ENCODE results near the gene CNTNAP2.

Gene CNTNAP2

DNA sequence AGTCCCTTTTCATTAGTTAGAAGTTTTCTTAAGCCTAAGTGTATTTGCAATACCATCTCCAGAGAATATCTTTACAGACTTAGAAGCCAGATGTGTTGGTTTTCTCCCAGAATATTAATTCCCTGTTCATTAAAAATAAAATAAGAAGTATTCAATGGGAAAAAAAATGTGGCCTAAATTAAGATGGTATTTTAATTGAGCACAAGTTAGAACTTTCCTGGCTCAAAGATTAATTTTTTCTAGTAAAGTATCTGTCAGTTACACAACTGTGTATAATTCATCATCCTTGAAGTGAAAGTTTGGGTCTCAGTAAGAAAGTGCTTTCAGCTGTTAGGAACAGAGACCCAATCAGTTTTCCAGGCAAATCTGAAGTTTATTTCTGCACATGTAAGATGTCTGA lies 1294.5 kb downstream of the CNTNAP2 start:
- DNase-seq (ENCODE audit: low read depth) = no peak

DNA sequence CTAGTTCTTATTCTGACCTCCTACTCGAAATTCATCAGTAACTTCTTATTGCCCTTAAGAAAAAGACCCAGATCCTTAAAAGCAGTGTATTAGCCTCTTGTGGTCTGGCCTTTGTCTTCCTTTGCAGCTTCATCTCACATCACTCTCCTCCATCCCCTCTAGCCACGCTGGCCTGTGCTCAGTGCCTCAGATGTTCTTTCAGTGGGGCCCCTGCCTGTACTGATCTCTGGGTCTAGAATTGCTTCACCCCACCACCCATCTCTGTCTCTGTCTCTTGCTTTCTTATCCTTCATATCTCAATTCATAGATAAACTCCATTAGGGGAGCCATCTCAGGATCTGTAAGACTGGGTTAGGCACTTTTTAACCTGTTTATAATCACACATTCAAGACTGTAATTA lies 1295.5 kb downstream of the CNTNAP2 start:
- no peak for DNase-seq (ENCODE audit: low read depth)

DNA sequence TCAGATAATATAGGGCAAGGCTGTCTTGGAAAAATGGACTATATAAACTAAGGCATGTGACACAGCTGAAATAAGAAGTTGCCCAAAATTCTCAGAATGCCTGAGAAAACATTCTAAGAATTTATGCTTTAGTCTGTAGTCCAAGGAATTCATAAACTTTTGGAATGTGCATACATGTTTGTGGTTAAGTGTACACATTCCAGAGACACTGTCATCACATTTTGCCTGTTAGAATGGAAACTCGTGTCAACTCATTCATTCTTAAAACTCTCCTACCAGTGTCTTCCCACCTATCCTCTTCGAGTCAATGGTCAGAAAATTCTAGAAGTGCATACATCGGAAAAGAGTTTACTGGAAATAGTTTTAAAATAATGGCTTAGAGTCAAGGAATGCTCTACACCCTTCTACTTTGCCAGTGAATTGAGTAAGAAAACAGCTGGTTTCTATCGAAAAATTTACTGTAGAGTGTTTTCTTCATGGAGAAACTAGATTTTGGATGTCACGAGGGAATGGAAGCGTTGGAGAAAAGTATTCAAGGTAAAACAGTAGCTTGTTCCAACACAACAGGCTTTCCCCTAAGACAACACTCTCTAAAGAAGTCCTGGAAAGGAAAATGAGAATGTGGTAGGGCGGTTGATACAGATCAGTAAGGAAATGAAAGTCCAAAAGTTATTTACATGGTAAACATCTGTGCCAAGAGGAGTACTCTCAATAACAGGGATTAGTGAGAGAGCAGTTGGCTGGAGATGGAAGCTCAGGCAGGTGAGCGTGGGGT lies 1296.4 kb downstream of the CNTNAP2 start:
- DNase-seq (ENCODE audit: low read depth) = no peak

DNA sequence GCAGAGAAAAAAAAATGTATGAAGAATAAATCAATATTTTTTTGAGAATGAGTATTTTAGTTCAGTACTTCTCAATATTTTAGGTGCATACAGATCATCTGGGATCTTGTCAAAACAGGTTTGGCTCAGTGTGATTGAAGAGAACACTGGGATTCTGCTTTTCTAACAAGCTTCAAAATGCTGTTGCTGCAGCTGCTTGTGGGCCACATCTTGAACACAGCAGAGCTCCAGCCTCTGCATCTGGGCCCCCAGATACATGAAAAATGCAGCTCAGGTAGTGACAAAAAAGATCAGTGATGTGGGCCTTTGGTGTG lies 1296.9 kb downstream of the CNTNAP2 start:
- no peak for DNase-seq (ENCODE audit: low read depth)

DNA sequence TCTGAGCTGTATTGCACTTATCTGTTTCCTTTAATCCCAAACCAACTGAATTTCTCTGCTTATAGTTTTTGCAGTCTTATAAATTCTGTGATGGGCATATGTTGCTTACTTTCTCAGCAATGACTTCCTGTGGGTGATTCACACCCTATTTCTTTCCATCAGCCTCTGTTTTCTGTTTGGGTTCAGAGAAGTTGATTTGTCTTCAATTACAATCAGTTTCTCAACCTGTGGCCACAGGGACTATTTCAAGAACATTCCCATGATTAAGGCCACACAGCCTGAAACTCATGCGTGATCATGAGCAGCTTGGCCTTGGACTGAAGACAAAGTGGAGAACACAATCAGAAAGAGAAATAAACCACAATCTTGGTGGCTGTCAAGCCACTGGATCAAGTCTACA lies 1299.4 kb downstream of the CNTNAP2 start:
- DNase-seq (ENCODE audit: low read depth) = no peak

DNA sequence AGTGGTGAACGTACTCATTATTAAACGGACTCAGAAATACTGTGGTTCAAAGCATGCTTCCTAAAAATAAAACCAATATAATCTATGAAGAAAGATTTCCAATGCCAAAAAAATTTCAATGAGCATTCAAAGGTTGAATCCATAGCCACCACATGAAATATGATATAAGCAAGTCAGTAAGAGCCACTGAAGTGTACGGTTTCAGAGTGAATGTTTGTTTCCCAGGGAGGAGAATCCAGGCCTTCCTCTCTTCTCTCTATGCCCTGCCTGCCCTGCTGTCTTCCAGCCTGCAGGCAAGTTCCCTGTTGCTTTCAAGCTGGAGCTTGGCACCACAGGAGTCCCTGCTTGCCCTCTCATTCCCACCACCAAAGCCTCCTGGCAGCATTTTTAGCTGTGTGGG lies 1302.4 kb downstream of the CNTNAP2 start:
- DNase-seq (ENCODE audit: low read depth) = no peak

DNA sequence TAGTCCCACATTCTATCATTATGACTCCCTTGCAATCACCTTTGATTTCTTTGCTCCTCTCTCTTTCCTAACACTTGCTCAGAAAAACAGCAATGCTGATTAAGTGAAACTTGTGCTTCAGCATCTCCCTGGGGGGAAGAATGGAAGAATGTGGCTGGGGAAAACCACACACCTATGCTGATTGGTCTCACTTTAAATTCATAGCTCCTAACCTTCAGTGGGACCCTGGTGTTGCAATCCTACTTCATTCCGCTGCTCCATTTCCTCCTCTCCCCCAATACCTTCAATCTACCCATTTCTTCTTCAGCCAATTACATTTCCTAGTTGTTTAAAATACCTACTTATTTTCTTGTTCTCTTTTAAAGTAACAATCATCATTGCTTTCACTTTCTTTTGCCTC lies 1307.3 kb downstream of the CNTNAP2 start:
- no peak for DNase-seq (ENCODE audit: low read depth)

DNA sequence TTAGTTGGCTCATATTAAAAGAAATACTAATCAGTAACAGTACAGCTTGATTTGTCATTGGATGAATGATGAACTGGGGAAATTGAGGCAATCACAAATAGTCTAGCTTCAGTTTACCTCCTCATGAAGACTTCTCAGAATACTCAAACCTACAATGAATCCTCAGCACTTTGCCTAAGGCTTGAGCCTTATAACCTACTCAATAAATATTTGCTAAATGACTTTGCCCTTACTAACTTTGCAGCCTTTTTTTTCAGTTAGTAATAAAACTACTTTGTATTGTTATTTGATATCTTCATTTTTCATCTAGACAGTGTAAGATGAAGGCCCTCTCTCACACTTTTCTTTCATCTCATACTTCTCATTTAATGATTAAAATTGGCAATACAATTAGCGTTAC lies 1311.5 kb downstream of the CNTNAP2 start:
- no peak for DNase-seq (ENCODE audit: low read depth)

DNA sequence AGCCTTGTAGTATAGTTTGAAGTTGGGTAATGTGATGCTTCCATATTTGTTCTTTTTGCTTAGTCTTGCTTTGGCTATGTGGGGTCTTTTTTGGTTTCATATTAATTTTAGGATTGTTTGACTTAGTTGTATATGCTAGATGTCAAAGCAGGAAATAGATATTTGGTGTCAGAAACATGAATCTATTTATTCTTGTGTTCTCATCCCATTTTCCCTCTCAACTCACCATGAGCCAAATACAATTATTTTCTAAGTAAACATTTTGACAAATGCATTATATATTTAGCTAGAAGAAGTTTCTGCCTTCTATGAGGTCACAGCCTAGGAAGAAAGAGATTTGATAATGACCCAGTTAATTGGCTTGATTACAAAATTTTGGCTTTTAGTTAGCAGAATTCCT lies 1313.4 kb downstream of the CNTNAP2 start:
- DNase-seq (ENCODE audit: low read depth) = no peak

DNA sequence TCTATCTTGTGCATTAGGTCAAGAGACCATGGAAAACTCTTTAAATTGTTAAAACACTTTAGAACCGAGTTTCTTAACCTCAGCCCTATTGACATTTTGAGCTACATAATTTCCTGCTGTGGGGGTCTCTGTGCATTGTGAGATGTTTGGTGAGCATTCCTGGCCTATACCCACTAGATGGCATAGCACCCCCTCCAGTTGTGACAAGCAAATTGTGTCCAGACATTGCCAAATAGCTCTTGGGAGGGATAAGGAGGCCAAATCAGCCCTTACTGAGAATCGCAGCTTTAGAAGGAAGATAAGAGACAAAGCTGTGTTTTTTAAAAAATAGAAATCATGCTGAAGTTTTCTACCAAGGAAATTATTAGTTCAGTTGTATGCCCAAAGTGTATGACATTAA lies 1315.5 kb downstream of the CNTNAP2 start:
- DNase-seq (ENCODE audit: low read depth) = no peak

DNA sequence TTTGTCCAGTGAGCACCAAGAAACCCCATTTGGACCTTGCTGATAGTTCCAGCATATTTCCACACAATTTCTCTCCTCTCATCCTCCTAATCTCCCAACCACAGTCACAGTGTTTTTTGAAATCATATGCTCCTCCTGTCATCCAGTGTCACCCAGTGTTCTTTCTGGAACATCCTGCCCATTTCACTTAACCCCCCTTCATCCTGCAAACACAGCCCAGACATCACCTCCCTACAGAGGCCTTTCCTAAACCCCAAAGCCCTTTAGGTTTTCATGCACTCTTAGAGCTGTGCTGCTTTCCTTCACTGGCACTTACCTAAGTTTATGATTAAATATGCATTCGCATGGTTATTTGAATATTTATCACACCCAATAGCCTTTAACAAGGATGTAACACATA lies 1316.0 kb downstream of the CNTNAP2 start:
- no peak for DNase-seq (ENCODE audit: low read depth)

DNA sequence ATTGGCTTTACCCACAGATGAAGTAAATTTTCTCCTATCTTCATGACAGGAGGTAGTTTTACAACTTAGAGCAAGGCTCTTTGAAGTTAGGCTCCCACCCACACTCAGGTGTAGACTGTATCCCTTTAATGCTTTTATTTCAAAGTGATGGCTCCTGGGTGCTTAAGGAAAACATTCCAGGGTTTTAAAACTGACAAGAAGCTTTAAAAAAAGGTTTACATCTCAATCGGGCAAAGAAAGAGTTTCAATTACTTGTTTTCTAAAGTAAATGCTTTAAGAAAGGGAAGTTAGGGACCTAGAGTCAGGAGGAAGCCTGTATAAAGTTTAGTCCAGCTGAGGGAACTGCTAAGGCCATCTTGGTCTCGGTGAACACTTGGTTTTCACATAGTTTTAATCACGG lies 1320.1 kb downstream of the CNTNAP2 start:
- DNase-seq (ENCODE audit: low read depth) = no peak

DNA sequence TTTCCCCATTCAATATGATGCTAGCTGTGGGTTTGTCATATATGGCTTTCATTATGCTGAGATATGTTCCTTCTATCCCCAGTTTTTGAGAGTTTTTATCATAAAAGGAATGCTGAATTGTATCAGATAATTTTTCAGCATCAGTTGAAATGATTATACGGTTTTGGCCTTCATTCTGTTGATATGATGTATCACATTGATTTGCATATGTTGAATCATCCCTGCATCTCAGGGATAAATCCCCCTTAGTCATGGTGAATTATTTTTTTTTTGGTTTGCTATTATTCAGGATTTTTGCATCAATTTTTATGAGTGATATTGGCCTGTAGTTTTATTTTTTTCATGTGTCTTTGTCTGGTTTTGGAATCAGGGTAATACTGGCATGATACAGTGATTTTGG lies 1321.6 kb downstream of the CNTNAP2 start:
- DNase-seq (ENCODE audit: low read depth) = no peak

DNA sequence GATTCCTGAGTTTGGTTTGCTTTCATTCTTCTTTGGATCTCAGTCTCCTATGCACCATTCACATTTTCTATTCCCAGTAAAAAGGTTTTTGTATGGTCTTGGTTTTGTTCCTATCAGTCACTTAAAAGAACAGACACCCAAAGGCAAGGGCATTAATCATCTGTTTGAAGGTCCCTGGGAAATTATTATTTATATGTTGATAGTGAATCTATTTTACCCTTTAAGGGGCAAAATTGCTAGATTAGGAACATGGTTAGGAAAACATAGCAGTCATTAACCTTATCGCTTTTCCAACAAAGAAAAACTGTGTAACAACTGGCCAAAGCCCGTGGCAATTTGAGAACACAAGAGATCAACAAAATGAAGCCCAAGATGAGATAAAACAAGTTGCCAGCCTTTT lies 1327.3 kb downstream of the CNTNAP2 start:
- DNase-seq (ENCODE audit: low read depth) = no peak

DNA sequence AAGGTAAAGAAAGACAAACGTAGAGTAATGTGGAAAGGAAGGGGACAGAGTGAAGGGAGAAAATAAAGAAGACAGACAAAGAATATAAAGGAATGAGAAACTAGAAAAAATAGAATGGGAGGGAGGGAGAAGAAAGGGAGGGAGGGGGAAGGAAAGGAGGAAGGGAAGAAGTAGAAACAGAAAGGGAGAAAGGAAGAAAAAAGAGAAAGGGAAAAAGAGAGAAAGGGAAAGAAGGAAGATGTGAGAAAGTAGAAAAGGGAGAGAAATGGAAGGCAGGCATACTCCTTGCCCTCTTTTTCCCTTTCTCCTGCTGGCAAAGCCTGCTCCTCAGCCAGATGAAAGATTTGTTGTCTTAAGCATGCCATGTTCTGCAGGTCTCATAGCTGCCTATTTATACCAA lies 1336.2 kb downstream of the CNTNAP2 start:
- no peak for DNase-seq (ENCODE audit: low read depth)

DNA sequence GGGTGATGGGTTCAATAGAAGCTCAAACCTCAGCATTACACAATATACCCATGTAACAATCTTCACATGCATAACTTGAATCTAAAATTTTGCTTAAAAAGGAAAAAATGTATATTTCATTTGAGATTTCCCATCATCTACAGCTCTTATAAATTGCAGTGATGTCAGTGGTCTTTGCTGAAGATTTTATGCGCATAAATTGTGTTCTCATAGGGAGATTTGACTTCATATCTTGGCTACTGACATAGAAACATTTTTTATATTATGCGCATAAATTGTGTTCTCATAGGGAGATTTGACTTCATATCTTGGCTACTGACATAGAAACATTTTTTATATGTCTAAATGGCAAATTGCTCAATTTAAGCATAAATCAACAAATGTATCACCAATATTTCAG lies 1348.6 kb downstream of the CNTNAP2 start:
- no peak for DNase-seq (ENCODE audit: low read depth)

DNA sequence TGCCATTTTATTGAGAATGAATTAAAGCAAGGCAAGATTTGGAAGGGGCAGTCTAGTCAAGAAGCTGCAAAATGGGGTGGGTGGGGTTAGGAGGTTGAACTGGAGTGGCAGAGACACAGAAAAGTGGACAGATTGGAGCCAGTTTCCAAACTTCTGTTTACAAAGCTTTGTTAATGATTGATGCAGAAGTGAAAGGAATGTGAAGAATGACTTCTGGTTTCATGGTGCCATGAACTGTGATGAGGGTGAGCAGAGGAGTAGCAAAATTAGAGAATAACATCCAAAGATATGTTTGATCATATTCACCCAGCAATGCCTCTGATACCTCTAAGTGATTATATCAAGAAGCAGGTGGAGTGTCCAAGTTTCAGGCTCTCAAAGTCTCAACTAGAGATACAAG lies 1356.0 kb downstream of the CNTNAP2 start:
- no peak for DNase-seq (ENCODE audit: low read depth)

DNA sequence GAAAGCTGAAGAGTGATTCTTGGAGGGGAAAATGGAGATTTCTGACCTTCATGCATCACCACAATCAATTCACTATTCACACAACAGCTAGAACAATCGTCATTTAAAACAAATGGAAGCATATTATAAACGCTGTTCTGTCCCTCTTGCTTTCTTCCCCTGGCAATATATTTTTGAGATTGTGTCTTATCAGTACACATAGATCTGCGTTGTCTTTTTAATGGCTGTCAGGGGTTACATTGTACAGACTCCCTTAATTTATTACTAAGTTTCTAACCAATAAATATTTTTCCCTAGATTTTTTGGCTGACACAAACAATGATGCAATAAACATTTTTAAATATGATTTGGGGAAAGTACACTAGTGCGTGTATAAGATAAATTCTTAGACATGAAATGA lies 1358.3 kb downstream of the CNTNAP2 start:
- DNase-seq (ENCODE audit: low read depth) = no peak

DNA sequence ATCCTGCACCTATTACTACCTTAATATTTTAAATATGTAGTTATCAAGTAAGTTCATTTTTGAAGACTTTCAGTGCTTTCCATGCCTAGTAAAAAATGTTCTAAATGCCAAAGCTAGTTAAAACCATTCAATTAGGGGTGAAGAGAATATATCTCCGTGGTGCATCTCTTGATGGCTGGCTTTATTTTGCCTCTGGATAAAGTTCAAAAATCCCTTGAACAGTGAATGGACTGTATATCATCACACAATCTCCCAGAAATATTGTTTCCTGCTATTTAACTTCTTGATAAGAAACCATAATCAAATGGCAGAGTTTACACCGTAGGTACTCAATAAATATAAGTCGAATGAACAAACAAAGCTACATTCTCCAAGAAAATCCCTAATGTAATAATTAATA lies 1360.9 kb downstream of the CNTNAP2 start:
- no peak for DNase-seq (ENCODE audit: low read depth)

DNA sequence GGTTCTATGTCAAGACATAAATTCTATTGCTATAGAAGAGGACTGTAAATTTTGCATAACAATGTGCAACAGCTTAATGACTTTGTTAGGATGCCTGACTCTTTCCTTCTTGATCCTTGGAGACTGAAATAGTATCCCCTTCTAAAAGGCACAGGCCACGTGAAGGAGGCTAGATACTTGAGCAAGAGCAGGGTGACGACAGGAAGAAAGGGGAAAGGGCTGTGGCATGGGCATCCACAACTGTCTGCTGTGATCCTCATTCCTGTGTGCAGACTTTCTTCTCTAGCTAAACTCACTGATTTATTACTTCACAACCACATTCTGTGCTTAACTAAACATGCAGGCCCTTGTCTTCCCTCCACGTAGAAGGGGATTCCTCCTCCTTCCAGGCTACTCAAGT lies 1362.2 kb downstream of the CNTNAP2 start:
- DNase-seq (ENCODE audit: low read depth) = no peak

DNA sequence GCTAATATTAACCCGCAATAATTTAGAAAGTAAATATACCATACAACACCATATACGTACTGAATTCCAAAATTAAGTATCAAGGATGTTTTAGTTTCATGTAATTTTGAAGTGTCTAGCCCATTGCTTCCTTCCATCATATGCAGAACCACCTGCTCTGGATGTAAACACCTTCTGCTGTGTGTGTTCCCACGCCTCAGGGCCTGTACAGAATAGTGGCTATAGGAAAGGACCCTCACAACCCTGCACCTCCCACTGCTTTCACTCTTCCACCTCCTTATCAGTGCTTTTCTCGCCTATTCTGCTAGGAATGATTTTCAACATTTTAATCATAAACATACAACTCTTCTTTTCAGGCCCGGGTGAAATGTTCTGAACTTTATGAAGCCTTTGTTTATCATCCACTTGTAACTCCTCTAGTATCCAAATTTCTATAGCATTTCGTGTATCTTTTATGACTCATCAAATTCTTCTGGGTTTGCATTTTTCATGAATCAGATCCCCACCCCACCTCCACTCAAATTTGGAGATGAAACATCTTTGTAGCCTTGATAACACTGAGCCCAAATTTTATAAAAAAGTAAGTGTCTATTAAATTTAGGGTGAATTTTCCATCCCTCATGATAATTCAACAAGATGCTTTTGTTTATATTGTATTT lies 1367.2 kb downstream of the CNTNAP2 start:
- no peak for DNase-seq (ENCODE audit: low read depth)

DNA sequence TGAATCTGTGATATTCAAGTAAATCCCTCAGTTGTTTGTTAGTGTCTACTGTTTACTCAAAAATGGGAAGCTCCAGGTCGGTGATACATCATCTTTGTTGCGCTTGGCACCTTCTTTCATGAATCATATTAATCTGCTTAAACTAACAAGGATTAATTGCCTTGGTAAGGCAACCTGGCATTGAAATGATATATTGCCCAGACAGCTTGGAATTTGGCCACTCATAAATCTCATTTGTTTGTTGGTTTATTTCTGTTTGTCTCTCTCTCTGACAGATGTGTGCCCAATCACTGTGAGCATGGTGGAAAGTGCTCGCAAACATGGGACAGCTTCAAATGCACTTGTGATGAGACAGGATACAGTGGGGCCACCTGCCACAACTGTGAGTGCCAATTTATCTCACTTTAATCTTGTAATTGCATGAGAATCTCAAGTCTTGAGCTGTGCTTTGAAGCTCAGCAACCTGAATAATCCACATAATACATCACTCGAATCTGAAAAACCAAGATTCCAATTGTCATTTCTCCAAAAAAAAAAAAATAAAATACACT lies 1369.1 kb downstream of the CNTNAP2 start:
- no peak for DNase-seq (ENCODE audit: low read depth)

DNA sequence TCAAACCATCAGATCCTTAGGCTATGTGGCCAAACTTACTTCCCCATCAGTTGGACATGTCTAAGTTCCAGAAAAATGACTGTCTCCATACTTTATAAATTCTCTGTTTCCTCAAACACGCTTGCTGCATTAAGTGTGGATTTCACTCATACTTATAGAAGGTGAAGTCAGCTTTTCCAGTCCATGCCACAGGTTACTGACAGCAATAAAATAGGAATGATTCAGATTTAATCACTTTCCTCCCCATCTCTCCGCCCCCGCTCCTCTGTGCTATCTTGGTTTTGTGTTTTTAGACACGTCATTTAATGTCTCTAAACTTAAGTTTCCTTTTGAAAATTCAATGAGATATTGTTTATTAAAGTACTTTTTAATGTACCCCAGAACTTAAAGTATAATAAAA lies 1376.0 kb downstream of the CNTNAP2 start:
- no peak for DNase-seq (ENCODE audit: low read depth)

DNA sequence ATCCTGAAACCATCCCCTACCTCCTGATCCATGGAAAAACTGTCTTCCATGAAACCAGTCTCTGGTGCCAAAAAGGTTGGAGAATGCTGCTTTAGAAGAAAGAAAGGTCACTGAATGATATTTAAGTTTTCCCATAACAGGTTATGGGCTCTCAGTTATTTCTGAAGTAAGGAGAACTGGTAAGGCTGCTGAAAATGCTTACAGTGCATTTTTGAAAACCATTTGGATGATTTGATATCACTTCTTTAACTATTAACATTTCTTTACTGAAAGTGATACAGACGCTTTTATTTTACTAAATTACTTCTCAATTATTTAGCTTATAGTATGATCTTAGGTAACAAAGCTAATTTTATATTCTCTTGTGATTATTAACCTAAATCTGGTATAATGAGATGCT lies 1379.6 kb downstream of the CNTNAP2 start:
- DNase-seq (ENCODE audit: low read depth) = no peak
